Measurements from ENCODE around the gene CYB5R2.

CYB5R2 gene

DNA sequence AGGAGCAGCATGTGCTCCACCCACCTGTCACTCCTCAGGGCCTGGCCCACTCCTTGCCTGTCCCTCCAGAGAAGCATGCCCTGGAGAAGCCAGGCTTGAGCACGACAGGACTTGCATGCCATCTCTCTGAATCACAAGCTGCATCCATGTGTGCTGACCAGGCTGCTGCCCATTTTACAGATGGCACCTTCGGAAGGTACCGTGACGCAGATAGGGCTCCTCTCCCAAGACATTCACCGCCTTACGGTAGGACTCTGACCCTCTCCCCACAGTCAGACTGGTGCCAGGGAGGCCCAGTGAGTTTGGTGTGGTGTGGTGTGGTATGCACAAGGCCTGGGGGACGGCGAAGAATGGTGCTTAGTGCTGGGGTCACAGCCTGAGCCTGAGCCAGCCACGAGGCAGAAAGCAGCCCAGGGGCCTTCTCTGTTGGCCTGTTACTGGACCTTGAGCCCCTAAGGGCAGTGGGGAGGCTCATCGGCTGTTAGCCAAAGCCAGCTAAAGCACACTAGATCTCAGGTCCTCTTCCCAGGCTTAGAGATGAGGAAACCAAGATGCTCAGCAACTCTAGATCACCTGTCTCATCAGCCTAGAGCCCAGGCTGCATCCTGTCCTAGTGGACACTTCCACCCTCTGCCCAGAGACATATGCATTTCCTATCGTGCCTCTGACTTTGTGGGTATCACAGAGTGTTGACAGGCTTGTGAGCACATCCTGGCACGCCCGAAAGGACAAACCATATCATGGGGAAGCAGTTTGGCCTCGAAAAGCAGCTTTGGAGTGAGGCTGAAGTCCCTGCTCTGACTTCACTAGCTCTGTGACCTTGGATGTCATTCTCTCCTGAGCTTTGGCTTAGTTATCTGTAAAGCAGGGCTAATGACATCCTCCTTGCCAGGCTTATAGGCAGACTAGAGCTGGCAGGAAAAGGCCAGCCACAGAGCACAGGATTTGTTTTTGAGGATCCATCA is 17.8 kb downstream of the CYB5R2 start:
- H3K9me3 Mint-ChIP-seq: no peaks in the 10 kb centered on the region
- H3K4me1 Mint-ChIP-seq: no peaks in the 10 kb centered on the region
- H3K27ac Mint-ChIP-seq: no peak overlapping the region
- no peaks in the 10 kb centered on the region for H3K36me3 Mint-ChIP-seq
- ATAC-seq (peak; percentile 9), DNase-seq (ENCODE audit: low spot score in 2 of 2) (no peak)
- H3K4me3 Mint-ChIP-seq: no peak overlapping the region

DNA sequence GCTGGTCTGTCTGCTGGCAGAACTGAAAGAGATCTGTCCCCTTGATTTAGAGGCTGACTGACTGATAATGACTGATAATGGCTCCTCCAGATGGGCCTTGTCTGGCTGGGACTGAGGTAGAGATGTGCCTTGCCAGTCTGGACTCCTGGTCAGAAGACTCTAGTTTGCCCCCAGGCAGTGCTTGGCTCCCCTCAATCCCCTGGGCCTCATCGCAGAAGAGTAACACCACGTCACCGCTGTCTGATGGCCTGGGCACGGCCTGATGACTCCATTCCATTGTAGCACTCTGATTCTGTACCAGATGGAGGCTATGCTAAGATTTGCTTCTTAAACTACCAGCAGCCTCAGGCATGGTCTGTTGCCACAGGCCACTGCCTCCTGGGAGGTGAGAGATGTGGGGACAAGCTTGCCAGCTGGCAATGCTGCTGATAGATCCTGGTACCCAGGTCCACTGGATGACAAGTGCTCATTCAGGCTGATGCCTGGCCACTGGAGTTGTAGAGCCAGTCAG is 19.1 kb downstream of the CYB5R2 start:
- ATAC-seq: no peak
- Mint-ChIP-seq H3K4me1 (no peaks in the 10 kb centered on the region), H3K4me3 (no peak overlapping the region), H3K9me3 (no peaks in the 10 kb centered on the region), H3K27ac (no peak overlapping the region), H3K36me3 (no peaks in the 10 kb centered on the region)
- no peak for DNase-seq (ENCODE audit: low spot score in 2 of 2)

DNA sequence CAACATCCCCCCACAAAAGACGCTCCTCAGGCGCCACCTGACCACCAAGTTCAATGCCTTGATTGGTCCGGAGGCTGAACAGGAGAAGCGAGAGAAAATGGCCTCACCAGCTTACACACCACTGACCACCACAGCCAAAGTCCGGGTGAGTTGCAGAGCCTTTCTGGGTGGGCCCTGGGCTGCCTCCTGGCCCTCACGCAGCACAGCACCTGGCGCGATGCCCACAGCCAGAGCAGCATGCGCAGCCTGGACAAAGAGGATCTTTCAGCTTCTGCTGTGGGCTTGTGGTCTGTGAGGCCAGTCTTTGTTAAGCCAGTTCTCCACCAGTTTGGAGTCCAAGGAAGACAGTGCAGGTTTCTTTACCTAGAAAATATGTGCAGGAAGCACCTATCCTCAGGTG is 21.6 kb downstream of the CYB5R2 start:
- no peak for DNase-seq (ENCODE audit: low spot score in 2 of 2)
- no peak for ATAC-seq
- Mint-ChIP-seq H3K4me3 (no peak overlapping the region), H3K4me1 (no peaks in the 10 kb centered on the region), H3K27ac (no peak overlapping the region), H3K9me3 (no peaks in the 10 kb centered on the region), H3K36me3 (peaks cover 6% of the 10 kb centered on the region)

DNA sequence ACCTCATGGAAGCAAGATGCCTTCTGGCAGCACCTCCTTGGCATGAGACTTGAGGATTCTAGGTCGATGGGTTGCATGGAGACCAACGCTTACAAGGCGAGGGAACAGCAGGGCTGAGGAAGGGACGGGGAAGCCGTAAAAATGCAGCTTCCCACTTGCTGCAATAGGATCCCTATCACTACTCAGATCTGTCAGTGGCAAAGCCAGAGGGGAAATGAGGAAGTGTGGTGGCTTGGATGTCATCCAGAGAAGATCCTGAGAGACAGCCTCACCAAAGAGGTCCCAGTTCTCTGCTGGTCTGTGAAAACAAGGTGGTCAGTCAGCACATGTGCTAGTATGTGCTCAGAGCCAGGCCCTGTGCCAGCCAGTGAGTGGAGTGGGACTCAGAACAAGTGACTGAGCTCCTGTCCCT is 22.2 kb downstream of the CYB5R2 start:
- Mint-ChIP-seq H3K4me1 (no peaks in the 10 kb centered on the region), H3K9me3 (no peaks in the 10 kb centered on the region), H3K27ac (no peak overlapping the region), H3K4me3 (no peak overlapping the region), H3K36me3 (peaks cover 6% of the 10 kb centered on the region)
- no peak for DNase-seq (ENCODE audit: low spot score in 2 of 2)
- ATAC-seq: no peak

DNA sequence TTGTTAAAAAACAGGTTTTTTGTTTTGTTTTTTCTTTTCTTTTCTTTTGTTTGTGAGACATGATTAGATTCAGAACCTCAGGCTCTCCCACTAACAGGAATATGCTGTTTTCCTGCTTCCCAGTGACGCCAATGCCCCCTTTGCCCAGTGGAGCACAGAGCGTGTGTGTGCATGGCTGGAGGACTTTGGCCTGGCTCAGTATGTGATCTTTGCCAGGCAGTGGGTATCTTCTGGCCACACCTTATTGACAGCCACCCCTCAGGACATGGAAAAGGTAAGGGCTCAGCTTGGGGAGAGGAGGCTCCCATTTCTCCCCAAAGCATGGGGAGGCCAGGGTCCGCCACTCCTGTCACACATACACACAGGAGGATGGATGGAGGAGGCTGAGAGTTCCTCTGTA is 25.0 kb downstream of the CYB5R2 start:
- Mint-ChIP-seq H3K9me3 (no peaks in the 10 kb centered on the region), H3K27ac (peak overlapping the region; percentile 20), H3K4me1 (no peaks in the 10 kb centered on the region), H3K4me3 (no peak overlapping the region), H3K36me3 (peaks cover 6% of the 10 kb centered on the region)
- peak; percentile 26 for ATAC-seq
- DNase-seq (ENCODE audit: low spot score in 2 of 2): no peak

DNA sequence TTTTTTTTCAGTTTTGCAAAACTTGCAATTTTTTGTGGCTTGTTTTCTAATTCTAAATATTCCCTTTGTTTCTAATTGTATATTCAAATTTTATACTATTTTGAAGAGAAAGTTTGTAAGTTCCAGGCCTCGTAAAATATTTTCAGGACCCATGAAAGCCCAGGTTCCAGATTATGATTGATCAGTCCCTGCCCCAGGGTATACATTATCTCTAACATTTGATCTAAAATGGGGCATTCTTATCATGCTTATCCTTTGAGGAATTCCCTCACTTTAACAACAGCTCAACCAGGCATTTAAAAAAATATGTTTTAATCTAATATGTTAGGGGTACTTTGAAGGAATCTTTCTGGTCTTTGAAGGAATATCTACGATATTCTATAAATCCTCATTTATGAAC is 26.4 kb downstream of the CYB5R2 start:
- no peaks in the 10 kb centered on the region for H3K9me3 Mint-ChIP-seq
- H3K36me3 Mint-ChIP-seq: peaks cover 6% of the 10 kb centered on the region
- H3K4me3 Mint-ChIP-seq: no peak overlapping the region
- H3K27ac Mint-ChIP-seq: no peak overlapping the region
- H3K4me1 Mint-ChIP-seq: no peaks in the 10 kb centered on the region
- DNase-seq (ENCODE audit: low spot score in 2 of 2) (no peak), ATAC-seq (no peak)

DNA sequence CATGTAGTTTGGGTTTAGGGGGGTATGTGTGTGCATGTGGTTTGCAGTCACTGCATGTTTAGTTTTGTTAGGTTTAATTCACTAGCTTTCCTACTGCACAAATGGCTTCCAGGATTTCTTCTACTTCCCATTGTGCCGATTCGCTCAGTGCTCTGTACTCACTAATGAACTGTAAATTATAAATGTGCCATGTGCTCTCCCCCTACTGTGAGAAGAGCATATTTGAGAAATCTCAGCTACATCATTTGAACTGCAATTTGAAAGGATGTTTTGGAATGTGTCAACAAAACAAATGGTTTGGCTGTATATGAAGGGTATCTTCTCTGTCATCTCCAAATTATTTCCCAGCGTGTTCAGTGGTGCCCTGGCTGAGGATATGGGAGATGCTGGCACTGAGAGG is 28.1 kb downstream of the CYB5R2 start:
- H3K4me1 Mint-ChIP-seq: no peaks in the 10 kb centered on the region
- ATAC-seq (no peak), DNase-seq (ENCODE audit: low spot score in 2 of 2) (no peak)
- H3K4me3 Mint-ChIP-seq: no peak overlapping the region
- H3K27ac Mint-ChIP-seq: no peak overlapping the region
- H3K36me3 Mint-ChIP-seq: peaks cover 6% of the 10 kb centered on the region
- no peaks in the 10 kb centered on the region for H3K9me3 Mint-ChIP-seq

DNA sequence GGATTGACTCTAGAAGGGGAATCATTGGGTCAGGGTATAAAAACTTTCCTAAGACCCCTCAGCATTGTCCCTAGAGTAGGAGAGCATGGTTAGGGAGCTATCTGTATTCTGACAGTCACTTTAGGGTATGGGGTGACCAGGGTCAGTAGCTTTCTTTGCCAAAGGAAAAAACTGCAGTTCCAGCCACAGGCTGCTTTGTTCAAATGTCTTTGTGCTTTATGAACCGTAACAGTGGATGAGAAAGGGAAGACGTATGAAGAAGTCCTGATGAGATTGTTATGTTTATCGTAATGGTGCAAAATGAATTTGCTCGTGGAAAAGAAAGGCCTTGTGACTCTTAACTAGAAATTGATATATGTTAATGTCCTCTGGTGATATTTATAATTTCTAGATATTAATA is 30.0 kb downstream of the CYB5R2 start:
- DNase-seq (ENCODE audit: low spot score in 2 of 2): no peak
- Mint-ChIP-seq H3K27ac (no peak overlapping the region), H3K9me3 (no peaks in the 10 kb centered on the region), H3K36me3 (peaks cover 2% of the 10 kb centered on the region), H3K4me1 (no peaks in the 10 kb centered on the region), H3K4me3 (no peak overlapping the region)
- ATAC-seq: no peak

DNA sequence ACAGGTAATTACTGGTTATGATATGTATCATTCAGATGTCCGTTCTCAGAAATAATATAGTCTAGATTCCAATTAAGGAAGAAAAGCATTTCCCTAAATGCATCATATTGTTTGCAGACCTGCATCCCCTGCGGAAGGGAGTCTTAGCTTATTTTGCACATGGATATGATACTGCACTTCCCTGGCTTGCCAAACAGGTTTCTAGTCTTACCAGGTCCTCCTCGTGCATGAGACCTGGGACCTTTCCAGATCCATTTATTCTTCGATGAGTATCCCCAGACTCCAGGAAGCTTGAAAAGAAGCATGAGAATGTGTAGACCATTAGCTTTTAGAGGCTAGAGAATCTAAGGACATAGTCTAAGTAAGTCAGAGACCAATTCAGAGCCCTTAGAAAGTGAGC is 30.6 kb downstream of the CYB5R2 start:
- no peak overlapping the region for H3K27ac Mint-ChIP-seq
- no peaks in the 10 kb centered on the region for H3K36me3 Mint-ChIP-seq
- DNase-seq (ENCODE audit: low spot score in 2 of 2) (no peak), ATAC-seq (no peak)
- H3K9me3 Mint-ChIP-seq: no peaks in the 10 kb centered on the region
- no peak overlapping the region for H3K4me3 Mint-ChIP-seq
- no peaks in the 10 kb centered on the region for H3K4me1 Mint-ChIP-seq

DNA sequence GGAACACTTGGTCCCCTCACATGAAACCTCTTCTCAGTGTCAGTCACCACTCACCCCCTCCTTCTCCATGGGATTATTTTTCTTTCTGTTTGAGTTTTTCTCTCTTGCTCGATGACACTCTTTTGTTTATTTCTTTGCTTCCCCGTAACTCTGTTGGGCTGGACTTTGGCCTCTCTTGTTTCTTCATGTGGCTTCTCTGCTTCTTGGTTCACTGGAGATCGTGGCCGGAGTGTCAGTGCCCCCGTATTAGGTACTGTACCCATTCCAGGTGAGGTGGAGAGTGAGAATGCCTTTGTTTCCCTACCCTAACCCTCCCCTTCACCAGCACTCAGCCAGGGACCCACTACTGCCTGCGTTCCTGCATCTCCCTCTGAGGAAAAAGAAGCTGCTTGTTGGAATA is 32.5 kb downstream of the CYB5R2 start:
- H3K27ac Mint-ChIP-seq: no peak overlapping the region
- ATAC-seq (no peak), DNase-seq (ENCODE audit: low spot score in 2 of 2) (no peak)
- H3K4me3 Mint-ChIP-seq: no peak overlapping the region
- no peaks in the 10 kb centered on the region for H3K9me3 Mint-ChIP-seq
- no peaks in the 10 kb centered on the region for H3K4me1 Mint-ChIP-seq
- H3K36me3 Mint-ChIP-seq: no peaks in the 10 kb centered on the region

DNA sequence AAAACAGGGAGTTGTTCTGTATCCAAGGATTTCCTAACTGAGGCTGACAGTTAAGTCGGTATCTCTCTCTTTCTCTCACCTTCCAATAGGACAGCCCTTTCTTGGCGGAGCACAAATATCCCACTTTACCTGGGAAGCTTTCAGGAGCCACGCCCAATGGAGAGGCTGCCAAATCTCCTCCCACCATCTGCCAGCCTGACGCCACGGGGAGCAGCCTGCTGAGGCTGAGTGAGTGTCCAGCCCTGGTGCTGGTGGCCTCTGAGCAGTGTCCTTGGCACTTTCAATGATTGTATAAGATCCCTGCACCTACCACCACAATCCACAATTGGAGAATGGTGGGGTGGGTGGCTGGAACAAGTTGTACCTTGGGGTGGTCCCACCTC is 33.7 kb downstream of the CYB5R2 start:
- DNase-seq (ENCODE audit: low spot score in 2 of 2): no peak
- Mint-ChIP-seq H3K36me3 (no peaks in the 10 kb centered on the region), H3K4me1 (no peaks in the 10 kb centered on the region)

DNA sequence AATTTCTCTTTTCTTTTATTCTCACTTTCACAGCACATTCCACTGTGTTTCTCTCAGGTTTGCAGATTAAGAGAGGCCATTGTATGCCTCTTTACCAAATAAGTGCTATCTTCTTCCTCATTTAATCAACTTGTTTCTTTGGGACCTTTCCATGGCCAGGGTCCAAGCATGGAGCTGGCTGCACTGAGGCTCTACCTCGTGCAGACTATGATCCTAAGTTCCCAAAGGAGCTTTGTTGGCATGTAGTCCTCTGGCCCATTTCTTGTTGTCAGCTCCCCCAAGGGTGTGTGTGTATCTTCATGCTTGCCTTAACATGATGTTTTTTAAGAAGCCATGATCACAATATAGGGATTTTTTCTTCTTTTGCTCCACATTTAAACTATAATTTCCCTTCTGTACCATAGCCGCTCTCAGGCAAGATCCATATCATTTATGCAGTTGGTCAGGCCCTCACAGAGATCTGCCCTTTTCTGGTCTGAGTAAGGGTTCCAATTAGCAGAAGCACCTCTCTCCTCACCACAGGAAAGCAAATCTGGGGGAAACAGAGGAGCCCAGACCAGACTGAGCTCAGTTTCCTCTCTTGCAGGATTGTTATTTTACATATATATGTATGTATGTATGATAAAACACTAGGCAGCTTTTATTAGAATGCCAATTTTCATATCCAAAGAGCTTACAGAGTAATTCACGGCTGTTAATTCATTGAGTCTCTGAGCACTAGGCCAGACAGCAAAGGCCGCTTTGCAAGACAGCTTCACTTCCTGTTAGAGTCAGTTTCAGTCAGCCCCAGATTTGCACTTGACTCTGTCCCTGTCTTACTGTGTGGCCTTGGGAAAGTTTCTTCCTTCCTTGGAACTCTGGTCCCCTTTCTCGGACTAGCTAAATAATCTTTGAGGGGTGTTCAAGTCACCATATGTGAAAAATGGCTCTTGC is 34.3 kb downstream of the CYB5R2 start:
- no peak for ATAC-seq
- peak overlapping the region; percentile 8 for H3K27ac Mint-ChIP-seq
- no peak overlapping the region for H3K4me3 Mint-ChIP-seq
- DNase-seq (ENCODE audit: low spot score in 2 of 2): no peak
- no peaks in the 10 kb centered on the region for H3K9me3 Mint-ChIP-seq
- no peaks in the 10 kb centered on the region for H3K4me1 Mint-ChIP-seq
- no peaks in the 10 kb centered on the region for H3K36me3 Mint-ChIP-seq

More for the DNA sequence above, 33.7 kb downstream of the CYB5R2 start:
- Mint-ChIP-seq H3K4me3 (no peak overlapping the region), H3K27ac (no peak overlapping the region), H3K9me3 (no peaks in the 10 kb centered on the region)
- no peak for ATAC-seq

DNA sequence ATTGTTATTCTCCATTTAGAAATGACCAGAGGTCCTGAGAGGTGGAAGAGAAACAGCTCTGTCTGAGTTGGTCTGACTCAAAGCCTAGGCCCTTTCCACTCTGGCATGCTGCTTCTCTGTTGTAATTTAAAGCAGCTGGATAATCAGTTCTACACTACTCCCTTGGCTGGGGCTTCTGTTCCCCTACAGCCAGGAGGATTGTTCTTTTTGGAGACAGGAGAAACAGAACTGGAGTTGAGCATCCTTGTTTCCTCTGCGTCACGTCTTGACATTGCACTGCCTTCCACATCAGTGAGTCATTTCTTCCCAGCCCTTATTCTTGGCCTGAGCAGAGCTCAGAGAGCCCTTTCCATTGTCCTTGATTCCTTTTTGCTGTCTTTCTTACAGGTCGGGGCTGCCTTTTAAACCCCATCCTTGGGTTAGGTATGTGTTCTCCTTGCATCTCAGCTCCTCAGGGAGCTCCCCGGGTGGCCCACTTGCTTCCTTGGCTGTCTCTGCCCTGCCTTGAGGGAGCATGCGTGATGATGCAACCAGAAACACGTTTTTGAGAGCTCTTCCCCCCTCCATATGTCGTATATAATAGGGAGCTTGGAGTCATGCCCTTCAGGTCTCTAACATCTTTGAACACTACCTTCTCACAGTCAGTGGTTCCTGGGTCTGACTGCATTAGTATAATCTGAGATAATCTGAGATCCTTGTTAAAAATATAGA is 35.7 kb downstream of the CYB5R2 start:
- H3K9me3 Mint-ChIP-seq: no peaks in the 10 kb centered on the region
- no peak overlapping the region for H3K4me3 Mint-ChIP-seq
- H3K4me1 Mint-ChIP-seq: no peaks in the 10 kb centered on the region
- ATAC-seq (no peak), DNase-seq (ENCODE audit: low spot score in 2 of 2) (no peak)
- no peaks in the 10 kb centered on the region for H3K36me3 Mint-ChIP-seq
- H3K27ac Mint-ChIP-seq: no peak overlapping the region

DNA sequence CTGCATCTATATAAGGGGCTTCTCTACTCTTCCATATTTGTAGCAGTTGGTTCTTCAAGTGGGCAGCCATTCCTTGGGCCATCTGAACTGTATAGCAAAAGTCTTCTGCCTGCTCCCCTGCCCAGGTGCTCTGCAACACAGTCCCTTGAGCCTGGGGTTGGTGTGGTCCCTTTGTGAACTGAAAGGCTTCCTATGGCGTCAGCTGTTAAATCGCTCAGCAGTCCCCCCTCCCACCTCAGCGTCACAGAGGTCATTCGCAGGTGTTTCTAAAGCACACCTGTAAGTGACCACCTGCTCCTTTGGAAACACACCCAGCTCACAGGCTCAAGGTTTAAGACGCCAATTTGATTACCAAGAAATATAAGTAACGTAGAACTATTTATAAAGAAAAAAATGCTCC is 37.0 kb downstream of the CYB5R2 start:
- ATAC-seq: no peak
- H3K9me3 Mint-ChIP-seq: no peaks in the 10 kb centered on the region

DNA sequence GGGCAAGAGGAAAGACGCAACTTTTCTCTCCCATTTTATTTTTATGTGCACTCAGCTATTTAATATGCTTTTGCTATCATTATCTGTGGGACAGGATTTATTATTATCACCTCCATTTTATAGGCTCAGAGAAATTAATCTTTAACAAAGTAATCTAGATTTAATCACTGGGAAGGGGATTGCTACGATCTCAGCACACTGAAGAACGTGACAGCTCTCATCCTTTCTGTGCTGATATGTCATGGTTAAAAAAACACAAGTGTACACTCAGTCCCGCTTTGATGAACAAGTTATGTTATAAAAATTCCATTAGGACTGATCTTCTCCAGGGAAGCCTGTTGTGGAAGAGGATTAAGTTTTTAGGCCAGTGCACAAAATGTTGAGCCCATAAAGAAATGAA is 37.6 kb downstream of the CYB5R2 start:
- Mint-ChIP-seq H3K4me3 (no peak overlapping the region), H3K9me3 (no peaks in the 10 kb centered on the region), H3K36me3 (no peaks in the 10 kb centered on the region), H3K4me1 (no peaks in the 10 kb centered on the region), H3K27ac (no peak overlapping the region)
- DNase-seq (ENCODE audit: low spot score in 2 of 2) (no peak), ATAC-seq (no peak)

More for the DNA sequence above, 37.0 kb downstream of the CYB5R2 start:
- Mint-ChIP-seq H3K4me1 (no peaks in the 10 kb centered on the region), H3K36me3 (no peaks in the 10 kb centered on the region), H3K4me3 (no peak overlapping the region), H3K27ac (no peak overlapping the region)
- DNase-seq (ENCODE audit: low spot score in 2 of 2): no peak

All from stimulated activated effector memory CD8-positive, alpha-beta T cell treated with anti-CD3 and anti-CD28 coated beads, Interleukin-12 subunit alpha, Interleukin-12 subunit beta, amount 100 ng/mL, for 72 hours (primary cell).